ENCODE results near the gene LGALS7B.
"Not testable (repeated sequence)": the region's sequence is repeated elsewhere in the genome, so short reads cannot be mapped to it uniquely, and the experiment has no call there.

LGALS7B gene

DNA sequence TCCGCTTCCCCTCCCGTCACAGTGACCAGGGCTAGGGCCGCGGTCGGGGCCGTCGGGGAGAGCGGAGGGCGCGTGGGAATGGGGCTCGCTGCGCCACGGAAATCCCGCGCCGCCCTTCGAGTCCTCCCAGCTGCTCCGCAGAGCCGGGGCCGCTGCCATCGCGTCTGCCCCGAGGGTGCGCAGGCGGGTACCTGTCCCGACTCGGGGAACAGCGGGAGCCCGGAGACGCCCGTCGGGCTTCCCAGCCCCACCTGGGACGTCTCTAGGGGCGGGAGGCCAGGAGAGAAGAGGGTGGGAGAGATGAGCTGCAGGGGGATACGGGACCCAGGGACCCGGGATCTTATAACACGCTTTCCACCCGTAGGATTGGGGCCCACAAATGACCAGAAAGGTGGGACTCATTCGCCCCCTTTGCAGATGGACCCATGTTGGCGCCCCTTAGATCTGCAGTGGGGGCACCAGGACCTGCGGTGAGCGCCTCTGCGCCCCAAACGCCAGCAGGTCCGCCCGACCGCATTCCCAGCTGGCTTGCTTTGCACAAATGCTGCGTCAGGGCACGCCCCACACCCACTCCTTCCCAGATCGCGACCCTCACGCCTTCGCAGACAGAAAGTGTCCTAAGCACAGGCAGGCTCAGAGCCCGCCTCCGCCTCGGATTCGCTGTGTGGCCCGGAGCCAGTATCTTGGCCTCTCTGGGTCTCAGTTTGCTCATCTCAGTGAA lies 18.6 kb upstream of the LGALS7B start:
- not testable (repeated sequence) for DNase-seq (ENCODE audit: low read depth)

DNA sequence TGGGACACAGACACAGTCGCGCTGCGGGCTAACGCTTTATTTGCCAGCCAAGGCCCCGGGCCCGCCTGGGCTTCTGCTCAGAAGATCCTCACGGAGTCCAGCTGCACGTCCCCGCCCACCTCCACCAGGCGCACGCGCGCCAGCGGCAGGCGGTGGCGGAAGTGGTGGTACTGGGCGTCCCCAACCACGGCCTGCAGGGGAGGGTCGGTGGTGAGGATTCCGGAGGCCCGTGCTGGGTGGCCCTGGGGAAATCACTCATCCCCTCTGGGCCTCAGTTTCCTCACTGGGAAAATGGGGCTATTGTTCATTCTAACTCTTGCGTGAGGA lies 18.1 kb upstream of the LGALS7B start:
- not testable (repeated sequence) for DNase-seq (ENCODE audit: low read depth)

DNA sequence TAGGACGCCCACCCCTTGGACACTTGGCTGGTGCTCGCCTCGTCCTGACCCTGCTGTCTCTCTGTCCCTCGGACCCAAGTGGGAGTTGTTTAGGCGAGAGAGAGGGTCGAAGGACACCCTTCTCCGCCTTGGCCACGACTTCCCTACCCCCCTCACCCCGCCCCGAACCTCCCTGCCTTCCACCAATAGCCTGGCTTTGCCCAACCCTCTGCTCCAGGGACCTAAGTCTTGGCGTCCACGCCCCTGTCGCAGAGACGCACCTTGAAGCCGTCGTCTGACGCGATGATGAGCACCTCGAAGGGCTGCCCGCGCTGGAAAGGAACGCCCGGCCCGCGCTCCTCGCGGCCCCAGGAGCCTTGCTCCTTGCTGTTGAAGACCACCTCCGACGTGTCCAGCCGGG lies 17.4 kb upstream of the LGALS7B start:
- DNase-seq (ENCODE audit: low read depth) = not testable (repeated sequence)

DNA sequence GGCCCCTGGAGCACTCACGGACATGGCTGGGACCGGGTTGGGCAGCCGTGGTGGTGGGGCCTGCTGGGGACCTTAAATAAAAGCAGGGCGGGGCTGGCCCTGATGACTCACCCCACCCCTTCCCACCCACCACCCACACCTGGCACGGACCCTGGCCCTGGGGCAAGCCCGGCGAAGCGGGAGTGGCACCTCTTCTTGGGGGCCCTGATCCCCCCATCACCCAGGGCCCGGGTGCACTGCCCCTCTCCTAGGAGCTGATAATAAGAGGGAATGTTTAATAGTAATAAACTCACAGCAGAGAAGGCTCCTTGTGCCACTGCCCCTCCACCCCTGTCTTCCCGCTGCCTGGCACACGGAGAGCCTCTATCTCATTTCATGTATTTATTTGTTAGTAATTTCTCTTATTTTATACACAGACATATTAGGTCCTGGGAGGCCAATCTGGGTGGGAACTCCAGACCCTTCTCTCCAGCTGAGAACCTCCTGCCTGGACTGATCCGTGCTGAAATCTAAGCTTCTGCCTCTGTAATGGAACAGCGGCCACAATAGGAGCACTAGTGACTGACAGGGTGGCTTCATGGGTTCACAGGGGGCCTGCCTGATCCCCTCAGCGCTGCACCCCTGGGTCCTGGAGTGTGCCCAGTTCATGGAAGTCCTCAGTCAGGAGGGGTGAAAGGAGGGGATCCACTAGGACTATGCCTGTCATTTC lies 15.4 kb upstream of the LGALS7B start, which contains the start of gene LGALS7:
Gene LGALS7 (minus strand): TSS at position 49 of the 709 bp plus-strand sequence. CDS start 25 bp downstream, at position 24.
- DNase-seq (ENCODE audit: low read depth) = no peak

- DNase-seq (ENCODE audit: low read depth) = no peak
These were observed 14.6 kb upstream of the LGALS7B start for GRCh38 chr19:38774181-38774950.

- no peak for DNase-seq (ENCODE audit: low read depth)
These were observed 10.3 kb upstream of the LGALS7B start for GRCh38 chr19:38778733-38779132.

DNA sequence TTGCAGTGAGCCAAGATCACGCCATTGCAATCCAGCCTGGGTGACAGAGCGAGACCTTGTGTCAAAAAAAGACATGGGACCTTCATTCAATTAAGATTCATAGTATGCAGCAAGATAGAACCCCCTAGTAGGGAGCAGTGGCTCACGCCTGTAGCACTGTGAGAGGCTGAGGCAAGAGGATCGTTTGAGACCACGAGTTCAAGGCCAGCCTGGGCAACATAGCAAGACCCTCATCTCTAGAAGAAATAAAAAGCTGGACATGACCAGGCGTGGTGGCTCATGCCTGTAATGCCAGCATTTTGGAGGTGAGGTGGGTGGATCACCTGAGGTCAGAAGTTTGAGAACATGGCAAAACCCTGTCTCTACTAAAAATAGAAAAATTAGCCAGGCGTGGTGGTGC lies 8.6 kb upstream of the LGALS7B start:
- DNase-seq (ENCODE audit: low read depth) = no peak

DNA sequence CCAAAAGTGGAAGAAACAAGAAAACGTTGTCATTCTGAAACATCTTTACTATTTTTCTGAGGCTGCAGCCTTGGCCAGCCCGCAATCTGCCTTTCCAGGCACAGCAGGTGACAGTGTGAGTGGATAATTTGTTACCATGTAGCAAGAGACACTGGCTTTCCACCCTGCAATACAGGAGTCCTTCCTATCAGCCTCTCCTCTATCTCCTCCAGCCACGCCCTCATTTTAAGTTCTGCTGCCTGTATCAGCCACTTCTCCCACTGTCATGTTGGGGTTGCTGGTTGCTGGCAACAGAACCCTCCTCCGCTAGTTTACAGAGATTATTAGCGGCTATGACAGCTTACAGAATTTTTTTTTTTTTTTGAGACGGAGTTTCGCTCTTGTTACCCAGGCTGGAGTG lies 7.9 kb upstream of the LGALS7B start:
- no peak for DNase-seq (ENCODE audit: low read depth)

DNA sequence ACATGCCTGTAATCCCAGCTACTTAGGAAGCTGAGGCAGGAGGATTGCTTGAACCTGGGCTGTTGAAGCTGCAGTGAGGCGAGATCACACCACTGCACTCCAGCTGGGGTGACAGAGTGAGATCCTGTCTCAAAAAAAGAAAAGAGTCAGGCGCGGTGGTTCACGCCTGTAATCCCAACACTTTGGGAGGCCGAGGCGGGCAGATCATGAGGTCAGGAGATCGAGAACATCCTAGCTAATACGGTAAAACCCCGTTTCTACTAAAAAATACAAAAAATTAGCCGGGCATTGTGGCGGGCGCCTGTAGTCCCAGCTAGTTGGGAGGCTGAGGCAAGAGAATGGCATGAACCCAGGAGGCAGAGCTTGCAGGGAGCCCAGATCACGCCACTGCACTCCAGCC lies 6.8 kb upstream of the LGALS7B start:
- DNase-seq (ENCODE audit: low read depth) = not testable (repeated sequence)

DNA sequence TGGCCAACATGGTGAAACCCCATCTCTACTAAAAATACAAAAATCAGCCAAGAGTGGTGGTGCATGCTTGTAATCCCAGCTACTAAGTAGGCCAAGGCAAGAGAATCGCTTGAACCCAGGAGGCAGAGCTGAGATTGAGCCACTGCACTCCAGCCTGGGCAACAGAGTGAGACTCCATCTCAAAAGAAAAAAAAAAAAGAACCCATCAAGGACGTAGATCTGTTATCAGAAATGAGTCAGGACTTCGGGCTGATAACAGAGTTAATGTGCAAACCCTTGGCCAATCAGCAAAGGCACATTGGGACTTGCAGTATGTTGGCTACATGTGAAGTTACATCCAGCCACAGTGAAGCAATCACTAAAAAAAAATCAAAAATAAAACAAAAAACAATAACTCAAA lies 4.8 kb upstream of the LGALS7B start:
- no peak for DNase-seq (ENCODE audit: low read depth)

GRCh38 chr19:38785187-38785699 lies 3.8 kb upstream of the LGALS7B start:
- DNase-seq (ENCODE audit: low read depth) = no peak

DNA sequence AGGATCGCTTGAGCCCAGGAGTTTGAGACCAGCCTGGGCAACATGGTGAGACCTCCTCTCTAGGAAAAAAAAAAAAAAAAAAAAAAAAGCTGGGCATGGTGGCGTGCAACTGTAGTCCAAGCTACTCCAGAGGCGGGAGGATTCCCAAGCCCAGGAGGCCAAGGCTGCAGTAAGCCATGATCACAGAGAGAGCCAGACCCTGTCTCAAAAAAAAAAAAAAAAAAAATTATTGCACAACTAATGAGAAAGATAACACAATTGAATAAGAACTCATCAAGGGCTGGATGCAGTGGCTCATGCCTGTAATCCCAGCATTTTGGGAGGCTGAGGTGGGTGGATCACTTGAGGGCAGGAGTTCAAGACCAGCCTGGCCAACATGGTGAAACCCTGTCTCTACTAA lies 2.9 kb upstream of the LGALS7B start:
- not testable (repeated sequence) for DNase-seq (ENCODE audit: low read depth)

DNA sequence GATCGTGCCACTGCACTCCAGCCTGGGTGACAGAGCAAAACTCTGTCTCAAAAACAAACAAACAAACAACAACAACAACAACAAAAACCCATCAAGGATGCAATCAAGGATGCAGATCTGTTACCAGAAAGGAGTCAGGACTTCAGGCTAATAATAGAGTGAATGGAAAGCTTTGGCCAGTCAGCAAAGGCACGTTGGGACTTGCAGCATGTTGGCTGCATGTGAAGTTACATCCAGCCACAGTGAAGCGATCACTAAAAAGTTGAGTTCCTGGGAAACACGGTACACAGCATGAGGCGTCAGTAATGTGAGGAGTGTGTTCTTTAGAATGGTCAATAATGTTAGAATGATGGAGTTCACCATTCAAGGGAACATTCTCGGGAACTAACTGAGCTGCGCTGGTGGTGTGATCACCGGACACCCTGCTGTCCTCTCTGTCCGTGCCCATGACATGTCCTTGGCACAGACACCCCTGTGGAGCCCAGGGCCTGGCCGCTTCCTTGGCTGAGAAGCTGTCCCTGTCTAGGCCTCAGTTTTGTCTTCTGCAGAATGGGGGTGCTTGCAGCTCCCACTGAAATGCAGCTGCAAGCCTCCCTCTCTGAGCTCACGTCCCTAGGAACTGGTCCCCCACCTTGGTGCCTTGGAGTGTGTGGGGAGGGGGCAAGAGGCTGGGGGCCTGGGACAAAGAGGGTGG lies 2.3 kb upstream of the LGALS7B start:
- no peak for DNase-seq (ENCODE audit: low read depth)

DNA sequence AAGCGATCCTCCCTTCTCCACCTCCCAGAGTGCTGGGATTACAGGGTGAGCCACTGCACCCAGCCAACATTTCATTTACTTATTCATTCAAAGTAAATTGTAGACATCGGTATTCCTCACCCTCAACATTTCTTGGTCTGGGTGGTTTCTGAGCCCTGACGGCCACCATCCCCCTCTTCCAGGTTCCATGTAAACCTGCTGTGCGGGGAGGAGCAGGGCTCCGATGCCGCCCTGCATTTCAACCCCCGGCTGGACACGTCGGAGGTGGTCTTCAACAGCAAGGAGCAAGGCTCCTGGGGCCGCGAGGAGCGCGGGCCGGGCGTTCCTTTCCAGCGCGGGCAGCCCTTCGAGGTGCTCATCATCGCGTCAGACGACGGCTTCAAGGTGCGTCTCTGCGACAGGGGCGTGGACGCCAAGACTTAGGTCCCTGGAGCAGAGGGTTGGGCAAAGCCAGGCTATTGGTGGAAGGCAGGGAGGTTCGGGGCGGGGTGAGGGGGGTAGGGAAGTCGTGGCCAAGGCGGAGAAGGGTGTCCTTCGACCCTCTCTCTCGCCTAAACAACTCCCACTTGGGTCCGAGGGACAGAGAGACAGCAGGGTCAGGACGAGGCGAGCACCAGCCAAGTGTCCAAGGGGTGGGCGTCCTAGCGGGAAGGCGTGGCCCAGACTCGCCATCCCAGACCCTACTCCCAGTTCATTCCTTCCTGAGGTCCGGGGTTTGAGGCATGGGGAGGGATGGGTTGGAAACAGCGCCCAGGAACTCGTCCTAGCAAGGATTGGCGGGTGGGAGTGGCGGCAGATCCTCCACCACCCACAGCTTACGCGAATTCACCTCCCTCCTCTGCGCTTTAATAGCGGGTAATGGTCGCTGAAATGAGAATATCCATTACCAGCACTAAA lies 1.8 kb downstream of the LGALS7B start:
- DNase-seq (ENCODE audit: low read depth) = not testable (repeated sequence)

- DNase-seq (ENCODE audit: low read depth) = not testable (repeated sequence)
These were observed 2.6 kb downstream of the LGALS7B start for GRCh38 chr19:38791451-38792064.

DNA sequence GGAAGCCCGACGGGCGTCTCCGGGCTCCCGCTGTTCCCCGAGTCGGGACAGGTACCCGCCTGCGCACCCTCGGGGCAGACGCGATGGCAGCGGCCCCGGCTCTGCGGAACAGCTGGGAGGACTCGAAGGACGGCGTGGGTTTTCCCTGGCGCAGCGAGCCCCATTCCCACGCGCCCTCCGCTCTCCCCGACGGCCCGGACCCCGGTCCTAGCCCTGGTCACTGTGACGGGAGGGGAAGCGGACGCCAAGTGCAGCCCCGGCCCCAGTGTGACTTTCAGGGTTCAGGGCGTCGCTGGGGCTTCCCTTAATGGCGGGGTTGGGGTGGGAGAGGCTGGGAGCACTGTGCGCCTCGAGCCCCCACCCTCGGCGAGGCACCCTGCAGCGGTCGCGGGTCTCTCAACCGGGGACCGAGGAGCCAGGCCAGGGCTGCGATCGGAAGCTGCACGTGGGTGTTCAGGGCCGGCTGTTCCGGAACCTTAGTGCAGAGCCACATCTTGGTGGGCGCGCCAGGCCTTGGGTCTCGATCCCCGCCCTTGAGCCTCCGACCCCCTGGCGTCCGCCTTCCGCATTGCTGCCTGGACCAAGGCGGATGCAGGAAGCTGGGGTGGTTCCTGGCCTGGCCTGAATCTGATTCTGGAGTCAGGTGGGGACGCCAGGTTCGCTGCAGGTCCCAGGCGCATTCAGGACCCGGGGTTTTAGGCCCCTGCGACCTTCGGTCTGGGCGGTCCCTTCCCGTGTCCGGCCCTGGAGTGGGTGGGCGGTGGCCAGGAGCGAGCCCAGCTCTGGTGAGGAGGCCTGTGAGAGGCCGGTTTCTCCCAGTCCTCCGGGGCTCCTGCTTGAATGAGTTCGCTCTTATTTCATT lies 3.5 kb downstream of the LGALS7B start:
- no peak for DNase-seq (ENCODE audit: low read depth)

DNA sequence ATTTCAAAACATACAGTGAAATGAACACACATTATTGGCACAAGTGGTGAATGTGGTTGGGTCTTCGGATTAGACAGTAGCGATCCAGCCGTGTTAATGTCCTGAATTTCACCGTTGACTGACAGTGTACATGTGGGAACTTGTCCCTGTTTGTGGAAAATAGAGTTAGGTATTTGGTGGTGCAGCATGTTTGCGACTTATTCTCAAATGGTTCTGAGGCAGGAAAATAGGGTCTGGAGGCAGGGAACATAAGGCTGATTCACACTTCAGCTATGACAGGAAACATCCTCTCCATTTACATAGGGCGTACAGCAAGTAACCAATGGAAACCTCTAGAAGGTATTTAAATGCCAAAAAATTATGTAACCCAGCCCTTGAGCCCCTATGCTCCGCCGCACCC lies 4.2 kb downstream of the LGALS7B start:
- peak; percentile 73 for DNase-seq (ENCODE audit: low read depth)

DNA sequence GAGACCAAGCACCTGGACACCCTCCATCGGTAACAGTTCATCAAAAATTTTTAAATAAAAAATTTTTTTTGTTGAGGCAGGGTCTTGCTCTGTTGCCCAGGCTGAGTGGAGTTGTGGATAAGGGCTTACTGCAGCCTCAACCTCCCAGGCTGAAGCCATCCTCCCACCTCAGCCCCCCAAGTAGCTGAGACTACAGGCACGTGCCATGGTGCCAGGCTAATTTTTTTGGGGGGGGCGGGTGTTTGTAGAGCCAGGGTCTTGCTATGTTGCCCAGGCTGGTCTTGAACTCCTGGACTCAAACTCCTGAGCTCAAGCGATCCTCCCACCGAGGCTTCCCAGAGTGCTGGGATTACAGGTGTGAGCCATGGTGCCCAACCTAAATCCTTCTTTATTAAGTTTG lies 4.7 kb downstream of the LGALS7B start:
- DNase-seq (ENCODE audit: low read depth) = no peak

GRCh38 chr19:38795549-38795948 lies 6.5 kb downstream of the LGALS7B start:
- no peak for DNase-seq (ENCODE audit: low read depth)

DNA sequence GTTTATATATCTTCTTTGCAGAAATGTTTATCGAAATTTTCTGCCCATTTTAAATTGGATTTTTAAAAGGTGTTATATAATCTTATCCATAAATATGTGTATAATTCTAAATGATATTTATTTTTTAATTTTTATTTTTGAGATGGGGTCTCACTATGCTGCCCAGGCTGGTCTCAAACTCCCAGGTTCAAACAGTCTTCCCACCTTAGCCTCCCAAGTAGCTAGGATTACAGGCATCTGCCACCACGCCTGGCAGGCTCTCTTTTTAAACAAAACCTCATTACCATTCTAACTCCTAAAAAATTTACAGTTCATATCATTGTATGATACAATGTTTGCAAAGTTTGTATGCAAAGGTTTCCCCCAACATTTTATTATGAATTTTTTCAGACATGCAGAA lies 7.2 kb downstream of the LGALS7B start:
- no peak for DNase-seq (ENCODE audit: low read depth)

Measured in EH (cell line).